ENCODE measurements around the gene ZSWIM9.
A peak's percentile ranks its signal among the peaks of the same experiment; 100 is the strongest.

The ZSWIM9 gene

GRCh38 chr19:48186015-48186414 lies 15.5 kb downstream of the ZSWIM9 start:
- no peak overlapping the region for H3K4me3 ChIP-seq (ENCODE audit: low read depth, low read length)
- no peak for DNase-seq (ENCODE audit: low read depth)
- TF ChIP-seq CTCF (IDR thresholded peaks at IDR 0.05; ENCODE audit: low read depth, low read length, missing control alignments), result no peak

- DNase-seq (ENCODE audit: low read depth), result no peak
- TF ChIP-seq CTCF (IDR thresholded peaks at IDR 0.05; ENCODE audit: low read depth, low read length, missing control alignments), result no peak
Measured at GRCh38 chr19:48186541-48186991, 16.1 kb downstream of the ZSWIM9 start.

GRCh38 chr19:48190288-48190884 lies 19.9 kb downstream of the ZSWIM9 start:
- peak; percentile 84 for DNase-seq (ENCODE audit: low read depth)
- no peak overlapping the region for H3K4me3 ChIP-seq (ENCODE audit: low read depth, low read length)
- peak; percentile 57 for TF ChIP-seq CTCF (IDR thresholded peaks at IDR 0.05; ENCODE audit: low read depth, low read length, missing control alignments)

More at GRCh38 chr19:48186541-48186991, 16.1 kb downstream of the ZSWIM9 start:
- H3K4me3 ChIP-seq (ENCODE audit: low read depth, low read length), result no peak overlapping the region

GRCh38 chr19:48190885-48191284 lies 20.4 kb downstream of the ZSWIM9 start:
- H3K4me3 ChIP-seq (ENCODE audit: low read depth, low read length), result no peak overlapping the region
- no peak for DNase-seq (ENCODE audit: low read depth)
- TF ChIP-seq CTCF (IDR thresholded peaks at IDR 0.05; ENCODE audit: low read depth, low read length, missing control alignments), result no peak

- H3K4me3 ChIP-seq (ENCODE audit: low read depth, low read length), result no peak overlapping the region
- no peak for DNase-seq (ENCODE audit: low read depth)
- TF ChIP-seq CTCF (IDR thresholded peaks at IDR 0.05; ENCODE audit: low read depth, low read length, missing control alignments), result no peak
Measured at GRCh38 chr19:48192750-48193149, 22.3 kb downstream of the ZSWIM9 start.

- DNase-seq (ENCODE audit: low read depth), result no peak
- H3K4me3 ChIP-seq (ENCODE audit: low read depth, low read length), result no peak overlapping the region
- TF ChIP-seq CTCF (IDR thresholded peaks at IDR 0.05; ENCODE audit: low read depth, low read length, missing control alignments), result peak; percentile 71
Measured at GRCh38 chr19:48194041-48194843, 23.8 kb downstream of the ZSWIM9 start.
